ENCODE measurements around the gene DYNC2LI1. TPM values are rescaled to one million over a fixed set of nuclear protein-coding genes. Genes with fewer than 3 reads are reported as not detected.

The DYNC2LI1 gene
- total and polyA plus RNA-seq, 2 of the 8 experiments (the other 6 are each of a cell fraction or from before 2014, with no cell fraction given) = 3.9 to 7.6 TPM

- 93% methylated on average over 2 of the region's 2 CpGs; no CpG with 5 or more reads in 1 of the 2 experiments for WGBS, 2 experiments (ENCODE audit: extremely low coverage in 1 of 2, insufficient coverage in 1 of 2, insufficient read length in 1 of 2, insufficient replicate concordance in 2 of 2, low coverage in 1 of 2, low lambda C conversion rate in 2 of 2, missing lambda C conversion rate in 1 of 2)
- no peak for TF ChIP-seq POU5F1 (IDR thresholded peaks at IDR 0.05; ENCODE audit: low read depth, low read length)
- no peak for TF ChIP-seq RNF2 (IDR thresholded peaks at IDR 0.05; ENCODE audit: borderline replicate concordance, low read depth, low read length, missing control alignments, poor library complexity, severe bottlenecking)
- no peak for TF ChIP-seq ASH2L (IDR thresholded peaks at IDR 0.05; ENCODE audit: low read length)
- no peak for TF ChIP-seq YY1 (IDR thresholded peaks at IDR 0.05; ENCODE audit: low read depth, low read length)
- TF ChIP-seq BACH1 (IDR thresholded peaks at IDR 0.05; ENCODE audit: low read length) = no peak
- Histone ChIP-seq H3K23ac (ENCODE audit: insufficient read length) (no peak overlapping the region), H3K9ac (replicated peaks in 1 of 4; ENCODE audit: extremely low read depth in 1 of 4, low read depth in 3 of 4, low read length in 3 of 4) (no peak overlapping the region), H2AFZ (ENCODE audit: low read length) (no peak overlapping the region), H3K4me3 (ENCODE audit: extremely low read depth in 1 of 4, insufficient read depth in 2 of 4, low read depth in 3 of 4, low read length in 4 of 4) (no peak overlapping the region), H3K79me1 (ENCODE audit: low read depth, low read length) (no peaks in the 10 kb centered on the region), H2BK20ac (ENCODE audit: low read length) (no peak overlapping the region), H3K27ac (ENCODE audit: low read depth, low read length) (no peak overlapping the region), H3K18ac (ENCODE audit: extremely low read depth, low read length) (no peak overlapping the region), H3K4ac (replicated peaks; ENCODE audit: insufficient read length, low read depth, low read length) (no peak overlapping the region), H4K20me1 (replicated peaks in 1 of 2; ENCODE audit: control insufficient read depth in 1 of 2, insufficient read depth in 2 of 2, low read length in 2 of 2) (no peaks in the 10 kb centered on the region), H3K56ac (replicated peaks; ENCODE audit: insufficient read length, low read depth, low read length) (no peak overlapping the region), H2BK15ac (ENCODE audit: low read length) (no peak overlapping the region), H3K14ac (ENCODE audit: insufficient read length) (no peak overlapping the region), H3K27me3 (replicated peaks in 1 of 4; ENCODE audit: control insufficient read depth in 3 of 4, extremely low read depth in 1 of 4, insufficient read depth in 3 of 4, low read length in 3 of 4) (no peaks in the 10 kb centered on the region), H3K23me2 (ENCODE audit: low read depth, low read length) (no peaks in the 10 kb centered on the region), H3K36me3 (ENCODE audit: control insufficient read depth in 2 of 4, insufficient read depth in 4 of 4, low read length in 3 of 4) (no peaks in the 10 kb centered on the region), H2AK5ac (ENCODE audit: low read depth, low read length) (no peak overlapping the region), H3K9me3 (ENCODE audit: insufficient read depth in 2 of 2, low read depth in 1 of 2, low read length in 1 of 2) (no peaks in the 10 kb centered on the region), H4K5ac (ENCODE audit: insufficient read length, low read depth, low read length) (no peak overlapping the region), H2BK12ac (ENCODE audit: low read depth, low read length) (no peak overlapping the region), H4K8ac (ENCODE audit: extremely low read depth, insufficient read depth, low read length) (no peak overlapping the region), H3K4me2 (ENCODE audit: insufficient read depth in 1 of 2, low read depth in 2 of 2, low read length in 2 of 2) (no peak overlapping the region), H2BK5ac (ENCODE audit: low read depth, low read length) (no peak overlapping the region), H3K4me1 (replicated peaks in 1 of 4; ENCODE audit: control insufficient read depth in 3 of 4, insufficient read depth in 4 of 4, low read length in 3 of 4) (no peaks in the 10 kb centered on the region; a peak in 1 of 7 replicates), H3K79me2 (ENCODE audit: control insufficient read depth in 1 of 2, insufficient read depth in 2 of 2, low read length in 2 of 2) (no peaks in the 10 kb centered on the region), H2BK120ac (replicated peaks; ENCODE audit: low read depth, low read length) (no peak overlapping the region), H4K91ac (replicated peaks; ENCODE audit: insufficient read length, low read length) (no peak overlapping the region)
- FAIRE-seq (no peak), DNase-seq (ENCODE audit: low read depth in 1 of 2, low spot score in 2 of 2) (no peak)
- POLR2A ChIA-PET (ENCODE audit: partially characterized antibody) = no interaction called here
- CTCF ChIA-PET (ENCODE audit: partially characterized antibody) = no interaction called here
Observed at GRCh38 chr2:43855292-43855691, 81.5 kb downstream of the DYNC2LI1 start.
